Measurements from ENCODE around the gene NDC80. TPM values are rescaled to one million over a fixed set of nuclear protein-coding genes. Genes with fewer than 3 reads are reported as not detected.

NDC80 gene
- total and polyA plus RNA-seq, 9 of the 15 experiments (the other 6 are each of a cell fraction or from before 2014, with no cell fraction given): 65.2 to 97.9 (median 83.3) TPM

- TF ChIP-seq MXI1 (IDR thresholded peaks at IDR 0.05; ENCODE audit: low read depth, low read length) (no peak), BCL6 (CRISPR knock-in tag; IDR thresholded peaks at IDR 0.05) (no peak), ZBTB11 (CRISPR knock-in tag; IDR thresholded peaks at IDR 0.05) (peak in 1 of 3 experiments; percentile 41; a peak in 1 of 6 replicates), NR2C2 (CRISPR knock-in tag; IDR thresholded peaks at IDR 0.05) (peak; percentile 90), NR2C2 (tag; IDR thresholded peaks at IDR 0.05) (peak; percentile 86), NFIX (CRISPR knock-in tag; IDR thresholded peaks at IDR 0.05; ENCODE audit: low read depth) (no peak), CREB1 (IDR thresholded peaks at IDR 0.05) (peak; percentile 100), CREB1 (CRISPR knock-in tag; IDR thresholded peaks at IDR 0.05) (peak; percentile 100), ZBTB49 (CRISPR knock-in tag; IDR thresholded peaks at IDR 0.05; ENCODE audit: borderline replicate concordance) (no peak), HDGF (IDR thresholded peaks at IDR 0.05) (no peak), NONO (IDR thresholded peaks at IDR 0.05; ENCODE audit: low read depth in 2 of 2, low read length in 1 of 2) (no peak), HBP1 (CRISPR knock-in tag; IDR thresholded peaks at IDR 0.05) (no peak), MEF2A (IDR thresholded peaks at IDR 0.05; ENCODE audit: control insufficient read depth, low read depth, low read length) (no peak), SMARCB1 (IDR thresholded peaks at IDR 0.05; ENCODE audit: insufficient read length, low read depth) (no peak), ZNF780A (CRISPR knock-in tag; IDR thresholded peaks at IDR 0.05) (no peak), THRA (IDR thresholded peaks at IDR 0.05) (no peak), ZC3H11A (IDR thresholded peaks at IDR 0.05; ENCODE audit: low read depth, low read length) (no peak), ILF3 (IDR thresholded peaks at IDR 0.05; ENCODE audit: borderline replicate concordance) (no peak), MAFK (IDR thresholded peaks at IDR 0.05; ENCODE audit: low read length) (no peak)
Measured at GRCh38 chr18:2571200-2572170, at the start of gene NDC80, which contains the start of gene METTL4 (continued).

Measured in K562 (cell line).